ENCODE results near the gene TRPM2.

DNA sequence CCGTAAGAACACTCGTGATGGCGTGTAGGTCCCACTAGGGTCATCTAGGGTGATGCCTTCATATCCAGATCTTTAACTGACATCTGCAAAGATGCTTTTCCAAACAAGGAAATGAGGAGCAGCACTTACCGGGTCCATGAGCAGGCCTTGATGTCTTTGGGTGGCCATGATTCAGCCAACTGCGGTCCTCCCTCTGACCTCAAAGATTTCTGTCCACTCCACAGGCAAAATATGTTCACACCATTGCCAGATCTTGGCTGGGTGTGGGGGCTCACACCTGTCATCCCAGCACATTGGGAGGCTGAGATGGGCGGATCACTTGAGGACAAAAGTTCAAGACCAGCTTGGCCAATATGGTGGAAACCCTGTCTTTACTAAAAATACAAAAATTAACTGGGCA, 18.2 kb downstream of the TRPM2 start:
- no peak for TF ChIP-seq POLR2A (IDR thresholded peaks at IDR 0.05)
- TF ChIP-seq, protein P1, sequence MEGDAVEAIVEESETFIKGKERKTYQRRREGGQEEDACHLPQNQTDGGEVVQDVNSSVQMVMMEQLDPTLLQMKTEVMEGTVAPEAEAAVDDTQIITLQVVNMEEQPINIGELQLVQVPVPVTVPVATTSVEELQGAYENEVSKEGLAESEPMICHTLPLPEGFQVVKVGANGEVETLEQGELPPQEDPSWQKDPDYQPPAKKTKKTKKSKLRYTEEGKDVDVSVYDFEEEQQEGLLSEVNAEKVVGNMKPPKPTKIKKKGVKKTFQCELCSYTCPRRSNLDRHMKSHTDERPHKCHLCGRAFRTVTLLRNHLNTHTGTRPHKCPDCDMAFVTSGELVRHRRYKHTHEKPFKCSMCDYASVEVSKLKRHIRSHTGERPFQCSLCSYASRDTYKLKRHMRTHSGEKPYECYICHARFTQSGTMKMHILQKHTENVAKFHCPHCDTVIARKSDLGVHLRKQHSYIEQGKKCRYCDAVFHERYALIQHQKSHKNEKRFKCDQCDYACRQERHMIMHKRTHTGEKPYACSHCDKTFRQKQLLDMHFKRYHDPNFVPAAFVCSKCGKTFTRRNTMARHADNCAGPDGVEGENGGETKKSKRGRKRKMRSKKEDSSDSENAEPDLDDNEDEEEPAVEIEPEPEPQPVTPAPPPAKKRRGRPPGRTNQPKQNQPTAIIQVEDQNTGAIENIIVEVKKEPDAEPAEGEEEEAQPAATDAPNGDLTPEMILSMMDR (IDR thresholded peaks at IDR 0.05), result no peak
